NAMALWA (cell line): ENCODE measurements around the gene LARP7.
"Not testable (repeated sequence)": the region's sequence is repeated elsewhere in the genome, so short reads cannot be mapped to it uniquely, and the experiment has no call there.

ENCODE experiments used
- DNase-seq: peaks from one replicate; pipeline ENCODE4 v3.0.0-alpha.2; 2015; ENCODE audit warnings: low spot score

The LARP7 gene

DNA sequence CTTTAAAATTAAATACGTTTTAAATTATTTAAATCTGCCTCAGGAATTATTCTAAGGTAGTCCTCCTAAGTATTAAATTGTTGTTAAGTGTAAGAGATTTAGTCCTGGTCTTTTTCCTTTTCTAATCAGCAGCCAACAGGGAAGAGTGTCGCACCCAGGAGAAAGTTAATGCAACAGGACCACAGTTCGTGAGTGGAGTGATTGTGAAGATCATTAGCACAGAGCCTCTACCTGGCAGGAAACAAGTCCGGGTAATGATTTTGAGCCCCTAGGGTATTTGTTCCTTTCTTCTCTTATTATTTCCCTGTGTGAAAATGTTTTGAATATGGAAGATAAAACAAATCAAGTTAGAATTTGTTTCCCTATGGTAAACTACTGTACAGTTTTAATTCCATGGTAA lies 13.4 kb downstream of the LARP7 start:
- DNase-seq = no peak

DNA sequence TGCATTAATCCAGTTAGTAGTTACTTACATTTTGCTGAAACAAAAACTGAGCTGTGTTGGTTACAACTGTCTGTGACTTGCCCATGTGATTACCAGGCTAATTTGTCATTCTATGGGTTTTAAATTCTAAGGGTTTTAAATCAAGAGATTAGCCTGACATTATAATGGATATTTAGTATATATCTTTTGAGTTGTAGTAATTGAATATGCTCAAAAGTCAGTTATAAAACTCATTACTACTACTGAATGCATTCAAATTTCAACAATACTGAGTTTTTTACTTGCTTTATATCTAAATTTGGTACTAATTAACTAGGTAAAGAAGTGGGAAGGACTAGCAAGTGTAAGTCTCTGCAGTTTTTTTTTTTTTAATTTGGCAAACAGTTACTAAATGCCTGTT lies 14.7 kb downstream of the LARP7 start:
- DNase-seq = no peak

- DNase-seq = no peak
Observed at GRCh38 chr4:112652216-112652615, 15.3 kb downstream of the LARP7 start.

DNA sequence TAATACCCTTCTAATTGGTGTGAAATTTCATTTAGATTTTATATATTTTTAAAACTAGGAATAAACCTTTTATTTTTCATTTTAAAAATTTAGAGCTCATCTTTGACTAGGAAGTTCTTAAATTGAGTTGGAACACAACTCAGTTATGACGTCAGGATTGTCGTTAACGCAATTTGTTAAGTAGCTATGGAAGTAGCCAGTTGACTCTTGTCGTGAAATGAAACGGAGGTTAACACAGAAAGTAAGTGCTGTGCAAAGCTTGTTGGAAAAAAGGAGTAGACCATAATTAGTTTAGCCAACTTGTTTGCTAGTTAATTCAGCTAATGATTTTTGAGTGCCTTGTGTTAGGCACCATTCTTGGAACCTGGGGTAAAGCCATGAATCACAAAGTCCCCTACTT lies 18.3 kb downstream of the LARP7 start:
- DNase-seq = no peak

GRCh38 chr4:112656115-112656514 lies 19.2 kb downstream of the LARP7 start:
- DNase-seq = not testable (repeated sequence)

DNA sequence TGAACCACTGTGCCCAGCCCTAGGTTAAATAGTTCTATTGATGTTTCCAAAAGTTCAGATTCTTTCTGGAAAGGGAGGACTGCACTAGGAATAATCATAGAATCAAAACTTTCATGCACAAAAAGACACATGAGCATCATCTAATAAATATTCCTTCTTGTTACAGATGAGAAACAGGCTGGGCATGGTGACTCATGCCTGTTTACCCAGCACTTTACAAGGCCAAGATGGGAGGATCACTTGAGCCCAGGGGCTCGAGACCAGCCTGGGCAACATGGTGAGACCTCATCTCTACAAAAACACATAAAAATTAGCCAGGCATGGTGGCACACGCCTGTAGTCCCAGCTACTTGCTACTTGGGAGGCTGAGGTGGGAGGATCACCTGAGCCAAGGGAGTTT lies 27.7 kb downstream of the LARP7 start:
- no peak for DNase-seq

DNA sequence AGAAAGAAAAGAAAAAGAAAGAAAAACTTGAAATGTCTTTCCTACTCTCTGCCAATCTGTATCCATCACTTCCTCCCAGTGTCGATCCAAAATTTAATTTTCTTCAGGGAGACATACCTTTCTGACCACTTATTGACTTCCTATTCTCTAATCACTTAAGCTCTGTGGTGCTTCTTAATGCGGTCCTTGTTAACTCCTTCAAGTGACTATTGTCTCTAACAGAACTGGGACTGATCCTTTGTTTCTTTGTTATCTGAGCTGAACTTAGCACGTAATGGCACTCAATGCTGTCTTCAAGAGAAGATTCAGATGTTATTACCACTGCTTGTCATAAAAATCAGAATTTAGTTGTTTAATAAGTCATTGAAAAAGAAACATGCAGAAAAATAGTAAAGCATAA lies 31.2 kb downstream of the LARP7 start:
- DNase-seq = no peak

DNA sequence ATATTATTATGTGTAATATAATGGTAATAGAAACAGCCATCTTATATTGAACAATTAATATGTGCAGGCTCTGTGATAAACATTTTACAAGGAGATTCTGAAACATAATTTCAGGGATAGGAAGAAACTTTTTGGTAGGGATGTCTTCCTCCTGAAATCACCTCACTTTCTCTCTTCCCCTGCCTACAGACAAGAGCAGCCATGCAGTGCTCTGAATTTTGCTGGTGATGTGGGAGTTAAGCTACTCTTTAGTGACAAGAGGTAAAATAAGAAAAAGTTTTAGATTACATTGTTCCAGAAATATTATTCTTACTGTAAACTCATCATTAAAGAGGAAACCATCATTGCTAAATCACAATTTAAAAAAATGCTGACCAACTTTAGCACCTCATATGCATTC lies 36.1 kb downstream of the LARP7 start:
- DNase-seq = no peak

- DNase-seq = no peak
Observed at GRCh38 chr4:112673686-112674085, 36.7 kb downstream of the LARP7 start.

DNA sequence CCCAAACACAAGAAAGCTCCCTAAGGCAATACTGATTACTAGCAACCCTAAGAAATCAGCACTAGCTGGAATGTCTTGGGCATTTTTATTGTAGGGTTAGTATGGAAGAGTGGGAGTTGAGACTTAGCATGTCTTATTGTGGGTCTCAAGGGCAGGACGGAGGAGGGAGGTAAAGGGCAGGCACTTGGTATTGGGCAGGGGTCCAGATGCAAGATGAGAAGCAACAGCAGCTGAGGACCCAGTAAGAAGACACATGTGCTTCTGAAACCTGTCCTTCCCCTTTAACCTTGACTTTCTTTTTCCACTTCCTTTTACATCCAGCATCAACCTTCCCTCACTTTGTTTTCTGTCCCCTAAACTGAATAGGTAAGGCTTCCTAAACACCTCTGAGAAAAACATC lies 37.4 kb downstream of the LARP7 start:
- DNase-seq = no peak

DNA sequence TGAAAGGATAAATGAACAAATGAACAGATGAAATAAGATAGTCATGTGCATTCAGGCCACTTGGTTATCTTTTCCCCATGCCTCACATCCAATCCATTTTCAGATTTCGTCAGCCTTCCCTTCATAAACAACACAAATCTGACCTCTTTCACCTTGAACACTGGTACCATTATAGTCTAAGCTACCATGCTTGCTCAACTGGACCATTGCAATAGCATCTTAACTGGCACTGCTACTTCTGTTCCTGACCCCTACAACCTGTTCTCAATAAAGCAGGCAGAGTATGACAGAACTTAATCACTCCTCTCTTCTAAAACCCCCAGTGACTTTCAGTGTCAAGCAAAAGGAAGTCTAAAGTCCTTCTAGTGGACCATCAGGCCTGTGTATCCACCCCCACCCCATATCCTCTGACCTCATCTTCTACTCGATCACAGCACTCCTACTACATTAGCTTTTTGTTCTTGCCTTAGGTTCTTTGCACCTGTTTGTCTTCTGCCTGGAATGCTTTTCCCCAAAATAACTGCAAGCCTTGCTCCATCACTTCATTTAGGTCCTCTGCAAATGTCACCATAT lies 40.7 kb downstream of the LARP7 start:
- no peak for DNase-seq

DNA sequence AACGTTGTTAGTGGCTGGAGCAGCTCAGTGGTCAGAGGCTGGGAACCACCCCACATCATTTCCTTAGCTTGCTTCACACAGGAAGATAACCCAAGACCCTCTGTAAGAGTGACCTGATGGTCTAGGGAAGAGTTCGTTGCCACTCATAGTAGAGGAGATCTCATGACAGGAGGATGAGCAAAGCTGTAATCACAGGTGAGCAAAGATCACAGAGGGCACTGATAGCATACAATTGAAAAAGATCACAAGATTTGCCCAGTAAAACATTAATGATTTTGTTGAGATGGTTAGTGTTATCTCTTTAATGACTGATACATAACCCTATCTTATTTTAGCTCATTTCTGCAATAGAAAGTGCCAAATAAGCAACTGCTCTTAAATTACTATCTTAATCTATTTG lies 44.1 kb downstream of the LARP7 start:
- DNase-seq = no peak

- no peak for DNase-seq
Observed at GRCh38 chr4:112693507-112693906, 56.6 kb downstream of the LARP7 start.

DNA sequence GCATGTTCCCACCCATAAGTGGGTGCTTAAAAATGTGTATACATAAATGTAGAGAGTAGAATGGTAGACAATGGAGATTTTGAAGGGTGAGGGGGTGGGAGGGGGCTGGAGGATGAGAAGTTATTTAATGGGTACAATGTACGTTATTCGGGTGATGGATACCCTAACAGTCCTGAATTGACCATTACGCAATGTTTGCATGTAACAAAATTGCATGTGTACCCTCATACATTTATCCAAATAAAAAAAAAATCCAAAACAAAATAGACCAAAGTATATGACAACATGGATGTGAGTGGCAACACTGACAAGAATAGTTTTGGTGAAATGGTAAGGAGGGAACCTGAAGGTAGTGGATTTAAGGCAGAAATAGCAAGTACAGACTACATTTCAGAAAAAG lies 63.7 kb downstream of the LARP7 start:
- DNase-seq = no peak

DNA sequence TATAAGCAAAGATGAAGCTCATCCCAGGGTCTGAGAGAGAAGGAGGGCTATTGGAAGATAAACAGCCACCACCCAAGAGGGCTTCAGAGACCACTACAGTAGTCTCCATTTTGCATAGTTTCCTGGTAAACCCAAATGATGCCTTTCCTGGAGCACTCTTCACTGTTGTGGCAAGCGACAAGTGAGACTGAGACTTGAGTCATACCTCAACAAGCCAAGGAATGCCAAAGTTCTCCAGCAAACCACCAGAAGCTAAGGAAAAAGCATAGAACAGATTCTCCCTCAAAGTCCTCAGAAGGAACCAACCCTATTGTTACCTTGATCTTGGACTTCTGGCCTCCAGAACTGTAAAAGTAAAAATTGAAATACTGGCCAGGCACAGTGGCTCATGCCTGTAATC lies 65.9 kb downstream of the LARP7 start:
- DNase-seq = no peak

DNA sequence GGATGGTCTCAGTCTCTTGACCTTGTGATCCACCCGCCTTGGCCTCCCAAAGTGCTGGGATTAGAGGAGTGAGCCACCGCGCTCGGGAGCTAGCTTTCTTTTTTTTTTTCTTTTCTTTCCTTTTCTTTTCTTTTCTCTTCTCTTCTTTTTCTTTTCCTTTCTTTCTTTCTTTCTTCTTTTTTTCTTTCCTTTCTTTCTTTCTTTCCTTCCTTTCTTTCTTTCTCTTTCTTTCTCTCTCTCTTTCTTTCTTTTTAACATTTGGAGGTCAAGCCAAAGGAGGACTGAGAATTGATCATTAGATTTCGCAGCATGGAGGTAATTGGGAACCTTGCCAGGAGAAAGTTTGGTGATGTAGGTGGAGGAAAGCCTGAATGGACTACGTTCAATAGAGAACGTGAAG lies 67.4 kb downstream of the LARP7 start:
- no peak for DNase-seq

- no peak for DNase-seq
Observed at GRCh38 chr4:112704991-112705845, 68.3 kb downstream of the LARP7 start.

DNA sequence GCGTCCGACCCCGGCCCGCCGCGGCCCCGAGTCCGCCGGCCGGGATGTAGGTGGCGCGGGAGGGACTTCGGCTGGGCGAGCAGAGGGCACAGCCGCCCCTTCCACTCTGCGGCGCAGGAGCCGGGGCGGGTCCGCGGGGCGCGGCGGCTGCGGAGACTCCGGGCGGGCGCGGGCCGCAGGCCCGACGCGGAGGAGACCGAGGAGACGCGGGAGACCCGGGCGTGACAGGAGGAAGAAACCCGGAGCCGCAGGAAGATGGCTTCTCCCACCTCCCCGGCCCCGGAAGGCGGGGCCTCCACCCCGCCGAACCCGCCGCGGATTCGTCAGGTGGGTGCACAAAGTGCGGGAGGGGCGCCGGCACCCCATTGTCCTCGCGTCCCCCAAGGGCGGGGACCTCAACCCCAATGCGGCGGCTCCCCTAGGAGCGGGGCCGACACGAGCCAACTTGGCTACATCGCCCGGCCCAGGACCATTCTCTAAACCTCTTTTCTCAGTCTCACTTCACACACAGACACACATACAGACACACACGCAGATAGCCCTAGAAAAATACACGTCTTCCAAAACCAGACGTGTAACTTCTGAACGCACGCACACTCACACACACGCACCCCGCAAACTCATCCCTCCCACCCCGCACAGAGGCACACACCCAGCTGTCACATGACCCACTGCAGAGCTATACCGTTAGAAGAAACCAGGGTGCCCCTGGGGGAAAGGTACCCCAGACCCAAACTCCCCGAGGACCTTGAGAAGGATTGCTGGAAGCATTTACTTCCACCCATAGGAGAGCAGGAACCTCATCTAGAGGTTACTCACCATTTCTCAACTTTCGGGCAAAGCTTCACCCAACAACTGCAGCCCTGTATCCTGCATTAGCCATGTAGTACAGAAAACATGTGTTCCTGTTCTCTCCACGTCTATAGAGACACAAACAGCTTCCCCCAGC lies 69.2 kb downstream of the LARP7 start:
- peak; percentile 53 for DNase-seq

DNA sequence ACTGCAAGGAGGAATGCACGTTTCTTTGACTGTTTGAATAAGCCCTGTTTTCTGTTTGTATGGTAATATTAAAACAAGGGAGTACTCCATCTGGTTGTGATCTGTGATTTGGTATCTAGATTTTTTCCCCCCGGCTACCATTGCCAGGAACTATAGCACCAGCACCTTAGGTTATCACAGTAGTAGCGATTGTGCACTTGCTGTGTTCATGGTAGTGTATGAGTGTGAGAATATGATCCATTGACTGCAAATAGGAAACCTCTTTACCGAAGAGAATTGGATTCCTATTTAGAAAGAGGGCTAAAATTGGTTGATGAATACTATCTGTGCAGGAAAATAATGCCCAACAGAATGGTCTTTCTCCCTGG lies 69.9 kb downstream of the LARP7 start:
- DNase-seq = no peak
